ENCODE measurements around the gene IL15RA. TPM values are rescaled to one million over a fixed set of nuclear protein-coding genes. Genes with fewer than 3 reads are reported as not detected.

IL15RA gene
- total RNA-seq, 1 experiment from 2014 or later: 15.5 TPM

DNA sequence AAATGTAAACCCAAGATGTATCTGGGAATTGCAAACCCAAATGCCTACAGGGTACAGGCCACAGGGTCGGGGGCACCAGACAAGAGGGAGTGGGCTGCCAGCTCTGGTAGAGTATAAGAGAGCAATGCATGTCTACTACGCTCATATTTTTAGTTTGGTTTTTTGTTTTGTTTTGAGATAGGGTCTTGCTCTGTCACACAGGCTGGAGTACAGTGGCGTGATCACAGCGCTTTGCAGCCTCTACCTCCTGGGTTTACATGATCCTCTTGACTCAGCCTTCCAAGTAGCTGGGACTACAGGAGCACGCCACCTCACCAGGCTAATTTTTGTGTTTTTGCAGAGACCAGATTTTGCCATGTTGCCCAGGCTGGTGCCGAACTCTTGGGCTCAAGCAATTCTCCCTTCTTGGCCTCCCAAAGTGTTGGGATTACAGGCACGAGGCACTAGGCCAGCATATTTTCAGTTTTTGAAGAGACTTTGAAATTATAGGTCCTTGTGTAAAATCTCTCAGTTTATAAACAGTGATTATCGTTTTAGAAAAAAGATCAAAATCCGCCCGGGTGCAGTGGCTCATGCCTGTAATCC, 11.1 kb upstream of the IL15RA start:
- no peak overlapping the region for H2AFZ ChIP-seq
- intact Hi-C loops (cut with micrococcal nuclease; ENCODE audit: unreplicated experiment): no loop called here
- H3K79me2 ChIP-seq (ENCODE audit: low read depth): no peaks in the 10 kb centered on the region
- ChIA-PET CTCF (no interaction called here), POLR2A (ENCODE audit: unreplicated experiment) (no interaction called here)
- H3K4me1 ChIP-seq (replicated peaks; ENCODE audit: insufficient read depth): no peaks in the 10 kb centered on the region
- no peaks in the 10 kb centered on the region for H3K36me3 ChIP-seq (ENCODE audit: low read depth)
- no peak overlapping the region for H3K27ac ChIP-seq
- no peaks in the 10 kb centered on the region for H3K27me3 ChIP-seq (ENCODE audit: insufficient read depth, low read depth)
- no peaks in the 10 kb centered on the region for H3K9me3 ChIP-seq (ENCODE audit: insufficient read depth, low read depth)
- TF ChIP-seq CTCF (conservative IDR thresholded peaks at IDR 0.05) (no peak), EZH2 (IDR thresholded peaks at IDR 0.05; ENCODE audit: low read depth) (no peak)
- BruUV-seq (replicated peaks): no TSS peak
- H3F3A ChIP-seq (ENCODE audit: insufficient read depth, low read depth): no peaks in the 10 kb centered on the region
- no peak overlapping the region for H3K4me3 ChIP-seq
- DNase-seq: no peak
- no peaks in the 10 kb centered on the region for H3K9me2 ChIP-seq (ENCODE audit: insufficient read depth)
- H3K4me2 ChIP-seq: no peak overlapping the region
- no peaks in the 10 kb centered on the region for H4K20me1 ChIP-seq (ENCODE audit: insufficient read depth)

GRCh38 chr10:5987747-5988146, 10.4 kb upstream of the IL15RA start:
- no peaks in the 10 kb centered on the region for H4K20me1 ChIP-seq (ENCODE audit: insufficient read depth)
- H3K9me3 ChIP-seq (ENCODE audit: insufficient read depth, low read depth): no peaks in the 10 kb centered on the region
- no peak overlapping the region for H3K27ac ChIP-seq
- H3F3A ChIP-seq (ENCODE audit: insufficient read depth, low read depth): no peaks in the 10 kb centered on the region
- no peaks in the 10 kb centered on the region for H3K27me3 ChIP-seq (ENCODE audit: insufficient read depth, low read depth)
- no peak overlapping the region for H3K4me3 ChIP-seq
- intact Hi-C loops (cut with micrococcal nuclease; ENCODE audit: unreplicated experiment): no loop called here
- no peak overlapping the region for H2AFZ ChIP-seq
- BruUV-seq (replicated peaks): no TSS peak
- DNase-seq: no peak
- no peaks in the 10 kb centered on the region for H3K9me2 ChIP-seq (ENCODE audit: insufficient read depth)
- no peaks in the 10 kb centered on the region for H3K36me3 ChIP-seq (ENCODE audit: low read depth)
- no peaks in the 10 kb centered on the region for H3K79me2 ChIP-seq (ENCODE audit: low read depth)
- POLR2A ChIA-PET (ENCODE audit: unreplicated experiment): no interaction called here
- TF ChIP-seq EZH2 (IDR thresholded peaks at IDR 0.05; ENCODE audit: low read depth) (no peak), CTCF (conservative IDR thresholded peaks at IDR 0.05) (no peak)
- no peaks in the 10 kb centered on the region for H3K4me1 ChIP-seq (replicated peaks; ENCODE audit: insufficient read depth)
- no peak overlapping the region for H3K4me2 ChIP-seq
- CTCF ChIA-PET: interaction anchor here (0.6 kb wide), 1 partner anchor 1808 kb away, joined by 4 read pairs; no protein-coding TSS in a partner anchor

GRCh38 chr10:5985029-5985428, 7.7 kb upstream of the IL15RA start:
- BruUV-seq (replicated peaks): no TSS peak
- CTCF ChIA-PET: no interaction called here
- Histone ChIP-seq H3F3A (ENCODE audit: insufficient read depth, low read depth) (no peaks in the 10 kb centered on the region), H3K4me2 (no peak overlapping the region), H3K79me2 (ENCODE audit: low read depth) (no peaks in the 10 kb centered on the region), H4K20me1 (ENCODE audit: insufficient read depth) (no peaks in the 10 kb centered on the region), H3K27ac (no peak overlapping the region), H3K4me1 (replicated peaks; ENCODE audit: insufficient read depth) (no peaks in the 10 kb centered on the region), H3K9me3 (ENCODE audit: insufficient read depth, low read depth) (no peaks in the 10 kb centered on the region), H3K36me3 (ENCODE audit: low read depth) (no peaks in the 10 kb centered on the region), H3K4me3 (no peak overlapping the region), H3K9me2 (ENCODE audit: insufficient read depth) (no peaks in the 10 kb centered on the region), H3K27me3 (ENCODE audit: insufficient read depth, low read depth) (no peaks in the 10 kb centered on the region), H2AFZ (no peak overlapping the region)
- no peak for DNase-seq
- POLR2A ChIA-PET (ENCODE audit: unreplicated experiment): no interaction called here
- intact Hi-C loops (cut with micrococcal nuclease; ENCODE audit: unreplicated experiment): no loop called here
- no peak for TF ChIP-seq EZH2 (IDR thresholded peaks at IDR 0.05; ENCODE audit: low read depth)
- no peak for TF ChIP-seq CTCF (conservative IDR thresholded peaks at IDR 0.05)
